Lower lobe of right lung (tissue), 2 donors: ENCODE data around the gene LPIN2. TPM values are rescaled to one million over a fixed set of nuclear protein-coding genes. Genes with fewer than 3 reads are reported as not detected.
A peak's percentile ranks its signal among the peaks of the same experiment; 100 is the strongest.

Experiments used
- ATAC-seq, 2 donors: fragments of 200-7000 bp; cut with Tn5 transposase; one replicate each; pipeline ENCODE4 v1.9.1; 2020 to 2022; ENCODE audit warnings: mild to moderate bottlenecking in 2 of 2, moderate library complexity in 2 of 2
- DNase-seq: peaks from one replicate; pipeline ENCODE4 v3.0.0-alpha.2; 2020
- H3K27ac ChIP-seq: fragments of 200-600 bp; one replicate; pipeline ENCODE4 v1.8.0; 2022
- H3K27me3 ChIP-seq: fragments of 200-600 bp; one replicate; pipeline ENCODE4 v1.8.0; 2022; ENCODE audit warnings: low read depth
- H3K36me3 ChIP-seq: fragments of 200-600 bp; one replicate; pipeline ENCODE4 v1.8.0; 2022; ENCODE audit warnings: mild to moderate bottlenecking
- H3K4me1 ChIP-seq: fragments of 200-600 bp; one replicate; pipeline ENCODE4 v1.8.0; 2022
- H3K4me3 ChIP-seq: fragments of 200-600 bp; one replicate; pipeline ENCODE4 v1.8.0; 2022; ENCODE audit warnings: mild to moderate bottlenecking
- H3K9me3 ChIP-seq: fragments of 200-600 bp; one replicate; pipeline ENCODE4 v1.8.0; 2022
- CTCF ChIP-seq: fragments of 200-600 bp; IDR thresholded peaks from one replicate; pipeline ENCODE4 v1.8.0; 2022; ENCODE audit warnings: antibody characterized with exemption, mild to moderate bottlenecking
- intact Hi-C: fragments of 100-400 bp; cut with DNase I; formaldehyde crosslinking; loops from one replicate; pipeline ENCODE4 v1.11.0; 2022
- total RNA-seq: library from RNA; stranded (reverse); fragmentation: NEBNext Ultra II Directional; extraction: Animal tissue kit (Norgen Biotek cat#: 25700); gene quantifications from one replicate; pipeline ENCODE4 v1.2.1, GENCODE V29; 2021
- donor health status: DM: no; HTN: yes; CAD: no; lungs with severe emphysema.

The LPIN2 gene
- total RNA-seq, 1 donor from 2014 or later = 51.1 TPM

- DNase-seq (no peak), ATAC-seq (no peak)
- Histone ChIP-seq H3K36me3 (no peaks in the 10 kb centered on the region), H3K9me3 (no peaks in the 10 kb centered on the region), H3K27me3 (no peaks in the 10 kb centered on the region), H3K27ac (peak overlapping the region; percentile 75), H3K4me1 (peaks cover 79% of the 10 kb centered on the region), H3K4me3 (no peak overlapping the region)
- intact Hi-C loops = no loop called here
- TF ChIP-seq CTCF = no peak
Observed at GRCh38 chr18:2978208-2978607, 34.7 kb downstream of the LPIN2 start.

- no peak overlapping the region for H3K4me3 ChIP-seq
- H3K27ac ChIP-seq = peak overlapping the region; percentile 24
- ATAC-seq = peak in 1 of 2 donors; percentile 51
- no peaks in the 10 kb centered on the region for H3K27me3 ChIP-seq
- H3K36me3 ChIP-seq = no peaks in the 10 kb centered on the region
- H3K4me1 ChIP-seq = peaks cover 79% of the 10 kb centered on the region
- H3K9me3 ChIP-seq = no peaks in the 10 kb centered on the region
- no peak for TF ChIP-seq CTCF
- DNase-seq = no peak
- intact Hi-C loops = no loop called here
Observed at GRCh38 chr18:2976218-2977132, 36.5 kb downstream of the LPIN2 start.

- DNase-seq (no peak), ATAC-seq (no peak)
- Histone ChIP-seq H3K4me1 (peaks cover 79% of the 10 kb centered on the region), H3K9me3 (no peaks in the 10 kb centered on the region), H3K27ac (no peak overlapping the region), H3K4me3 (no peak overlapping the region), H3K27me3 (no peaks in the 10 kb centered on the region), H3K36me3 (no peaks in the 10 kb centered on the region)
- intact Hi-C loops = no loop called here
- no peak for TF ChIP-seq CTCF
Observed at GRCh38 chr18:2974731-2975130, 38.2 kb downstream of the LPIN2 start.

GRCh38 chr18:2971741-2972552 is 41.0 kb downstream of the LPIN2 start:
- no peak for TF ChIP-seq CTCF
- intact Hi-C loops = no loop called here
- H3K4me3 ChIP-seq = peak overlapping the region; percentile 10
- H3K27ac ChIP-seq = peak overlapping the region; percentile 68
- H3K9me3 ChIP-seq = no peaks in the 10 kb centered on the region
- ATAC-seq = peak; percentile 36 to 75
- no peaks in the 10 kb centered on the region for H3K36me3 ChIP-seq
- peaks cover 81% of the 10 kb centered on the region for H3K4me1 ChIP-seq
- no peaks in the 10 kb centered on the region for H3K27me3 ChIP-seq
- DNase-seq = peak; percentile 81

- Histone ChIP-seq H3K4me3 (no peak overlapping the region), H3K27ac (peak overlapping the region; percentile 68), H3K9me3 (no peaks in the 10 kb centered on the region), H3K27me3 (no peaks in the 10 kb centered on the region), H3K36me3 (no peaks in the 10 kb centered on the region), H3K4me1 (peaks cover 78% of the 10 kb centered on the region)
- DNase-seq (peak; percentile 62), ATAC-seq (peak; percentile 60 to 76)
- intact Hi-C loops = no loop called here
- TF ChIP-seq CTCF = no peak
Observed at GRCh38 chr18:2970772-2971659, 41.9 kb downstream of the LPIN2 start.
